HEK293 (cell line): Measurements from ENCODE around the gene LPAR2.
A peak's percentile ranks its signal among the peaks of the same experiment; 100 is the strongest.

Source experiments
- ATF2 ChIP-seq: fragments of 450-650 bp; formaldehyde crosslinking; IDR thresholded peaks from 2 replicates; pipeline ENCODE4 v1.5.1; 2016; ENCODE audit warnings: missing biosample characterization, missing genetic modification characterization, low read depth
- CTCF ChIP-seq: fragments of 450-650 bp; formaldehyde crosslinking; IDR thresholded peaks from 2 replicates; pipeline ENCODE4 v1.5.1; 2016; ENCODE audit warnings: missing biosample characterization, missing genetic modification characterization
- KLF17 ChIP-seq: fragments of 450-650 bp; formaldehyde crosslinking; IDR thresholded peaks from 2 replicates; pipeline ENCODE4 v1.5.1; 2016; ENCODE audit warnings: missing biosample characterization, missing genetic modification characterization
- MYNN ChIP-seq: fragments of 450-650 bp; formaldehyde crosslinking; IDR thresholded peaks from 2 replicates; pipeline ENCODE4 v1.5.1; 2016; ENCODE audit warnings: missing biosample characterization, missing genetic modification characterization, borderline replicate concordance
- MZF1 ChIP-seq: fragments of 450-650 bp; formaldehyde crosslinking; IDR thresholded peaks from 2 replicates; pipeline ENCODE4 v1.5.1; 2017; ENCODE audit warnings: missing biosample characterization, missing genetic modification characterization, borderline replicate concordance
- OSR2 ChIP-seq: fragments of 450-650 bp; formaldehyde crosslinking; IDR thresholded peaks from 2 replicates; pipeline ENCODE4 v1.5.1; 2016; ENCODE audit warnings: missing biosample characterization, missing genetic modification characterization
- PBX3 ChIP-seq: sonication (generic); formaldehyde crosslinking; IDR thresholded peaks from 2 replicates; pipeline ENCODE4 v1.8.1; 2022; ENCODE audit warnings: mild to moderate bottlenecking, moderate library complexity, missing genetic modification reagents
- PRDM1 ChIP-seq: fragments of 450-650 bp; formaldehyde crosslinking; IDR thresholded peaks from 2 replicates; pipeline ENCODE4; 2016; ENCODE audit warnings: missing biosample characterization, missing genetic modification characterization
- SALL2 ChIP-seq: fragments of 450-650 bp; formaldehyde crosslinking; IDR thresholded peaks from 2 replicates; pipeline ENCODE4 v1.5.0; 2017; ENCODE audit warnings: missing biosample characterization, mild to moderate bottlenecking, missing genetic modification characterization, borderline replicate concordance
- SCRT2 ChIP-seq: fragments of 450-650 bp; formaldehyde crosslinking; IDR thresholded peaks from 2 replicates; pipeline ENCODE4 v1.5.1; 2016; ENCODE audit warnings: missing biosample characterization, missing genetic modification characterization
- TRIM28 ChIP-seq: IDR thresholded peaks from 2 replicates; pipeline ENCODE4 v1.6.1; 2011; ENCODE audit warnings: low read length, control low read depth, borderline replicate concordance
- WT1 ChIP-seq: fragments of 450-650 bp; formaldehyde crosslinking; IDR thresholded peaks from 2 replicates; pipeline ENCODE4 v1.5.1; 2016; ENCODE audit warnings: missing biosample characterization, missing genetic modification characterization
- ZFP41 ChIP-seq: fragments of 450-650 bp; formaldehyde crosslinking; IDR thresholded peaks from 2 replicates; pipeline ENCODE4 v1.5.1; 2016; ENCODE audit warnings: missing biosample characterization, missing genetic modification characterization, borderline replicate concordance
- ZFP69B ChIP-seq: fragments of 450-650 bp; formaldehyde crosslinking; IDR thresholded peaks from 2 replicates; pipeline ENCODE4 v1.5.1; 2016; ENCODE audit warnings: missing biosample characterization, missing genetic modification characterization
- ZIC2 ChIP-seq: fragments of 450-650 bp; formaldehyde crosslinking; IDR thresholded peaks from 2 replicates; pipeline ENCODE4 v1.5.1; 2016; ENCODE audit warnings: missing biosample characterization, missing genetic modification characterization
- ZNF18 ChIP-seq: fragments of 450-650 bp; formaldehyde crosslinking; IDR thresholded peaks from 2 replicates; pipeline ENCODE4 v1.5.1; 2016; ENCODE audit warnings: missing biosample characterization, missing genetic modification characterization
- ZNF184 ChIP-seq: fragments of 450-650 bp; IDR thresholded peaks from 2 replicates; pipeline ENCODE4 v1.5.1; 2018; ENCODE audit warnings: missing biosample characterization, mild to moderate bottlenecking, missing genetic modification characterization
- ZNF2 ChIP-seq: fragments of 450-650 bp; formaldehyde crosslinking; IDR thresholded peaks from 2 replicates; pipeline ENCODE4 v1.5.1; 2016; ENCODE audit warnings: missing biosample characterization, missing genetic modification characterization
- ZNF211 ChIP-seq: fragments of 450-650 bp; formaldehyde crosslinking; IDR thresholded peaks from 2 replicates; pipeline ENCODE4 v1.5.1; 2016; ENCODE audit warnings: low read depth, missing biosample characterization, missing genetic modification characterization
- ZNF23 ChIP-seq: fragments of 450-650 bp; formaldehyde crosslinking; IDR thresholded peaks from 2 replicates; pipeline ENCODE4 v1.5.1; 2016; ENCODE audit warnings: missing biosample characterization, missing genetic modification characterization, borderline replicate concordance
- ZNF302 ChIP-seq: fragments of 450-650 bp; formaldehyde crosslinking; IDR thresholded peaks from 2 replicates; pipeline ENCODE4 v1.5.1; 2016; ENCODE audit warnings: missing biosample characterization, missing genetic modification characterization, low read depth
- ZNF311 ChIP-seq: fragments of 450-650 bp; formaldehyde crosslinking; IDR thresholded peaks from 2 replicates; pipeline ENCODE4 v1.5.1; 2017; ENCODE audit warnings: missing biosample characterization, missing genetic modification characterization, borderline replicate concordance
- ZNF341 ChIP-seq: fragments of 450-650 bp; formaldehyde crosslinking; IDR thresholded peaks from 2 replicates; pipeline ENCODE4; 2016; ENCODE audit warnings: low read depth, missing biosample characterization, missing genetic modification characterization
- ZNF362 ChIP-seq: fragments of 450-650 bp; formaldehyde crosslinking; IDR thresholded peaks from 2 replicates; pipeline ENCODE4 v1.5.1; 2016; ENCODE audit warnings: missing biosample characterization, missing genetic modification characterization
- ZNF404 ChIP-seq: fragments of 450-650 bp; formaldehyde crosslinking; IDR thresholded peaks from 2 replicates; pipeline ENCODE4 v1.5.1; 2017; ENCODE audit warnings: missing biosample characterization, missing genetic modification characterization
- ZNF433 ChIP-seq: fragments of 450-650 bp; formaldehyde crosslinking; IDR thresholded peaks from 2 replicates; pipeline ENCODE4 v1.5.1; 2016; ENCODE audit warnings: missing biosample characterization, missing genetic modification characterization, low read depth
- ZNF473 ChIP-seq: fragments of 450-650 bp; formaldehyde crosslinking; IDR thresholded peaks from 2 replicates; pipeline ENCODE4 v1.5.1; 2017; ENCODE audit warnings: missing biosample characterization, missing genetic modification characterization
- ZNF571 ChIP-seq: fragments of 450-650 bp; formaldehyde crosslinking; IDR thresholded peaks from 2 replicates; pipeline ENCODE4 v1.5.0; 2017; ENCODE audit warnings: missing biosample characterization, missing genetic modification characterization
- ZNF645 ChIP-seq: fragments of 450-650 bp; formaldehyde crosslinking; IDR thresholded peaks from 2 replicates; pipeline ENCODE4; 2016; ENCODE audit warnings: missing biosample characterization, missing genetic modification characterization
- ZNF747 ChIP-seq: fragments of 450-650 bp; formaldehyde crosslinking; IDR thresholded peaks from 2 replicates; pipeline ENCODE4 v1.5.1; 2016; ENCODE audit warnings: missing biosample characterization, missing genetic modification characterization
- ZNF791 ChIP-seq: fragments of 450-650 bp; formaldehyde crosslinking; IDR thresholded peaks from 2 replicates; pipeline ENCODE4 v1.5.1; 2016; ENCODE audit warnings: missing biosample characterization, missing genetic modification characterization

Gene LPAR2

GRCh38 chr19:19618219-19619051, 9.6 kb downstream of the LPAR2 start, which contains the start of gene PBX4 (continued):
- TF ChIP-seq TRIM28 (no peak), ZNF473 (tag by site-specific recombination) (no peak), WT1 (tag by site-specific recombination) (no peak), ZNF791 (no peak), PRDM1 (tag by site-specific recombination) (no peak), MYNN (tag by site-specific recombination) (no peak), CTCF (no peak), SCRT2 (tag by site-specific recombination) (no peak), MZF1 (tag by site-specific recombination) (no peak), ZNF23 (no peak), ZNF747 (tag by site-specific recombination) (no peak), SALL2 (tag by site-specific recombination) (no peak), ZNF341 (tag by site-specific recombination) (peak; percentile 98), ZNF184 (tag by site-specific recombination) (no peak), ZNF2 (no peak), ZNF362 (tag by site-specific recombination) (no peak), ZNF433 (tag by site-specific recombination) (no peak), ZIC2 (tag by site-specific recombination) (0 out of 2 replicates have a peak, but pooled peaks have one; percentile 9), OSR2 (tag by site-specific recombination) (no peak), PBX3 (CRISPR knock-in tag) (0 out of 2 replicates have a peak, but pooled peaks have one; percentile 60), ATF2 (tag by site-specific recombination) (no peak), ZNF311 (no peak), ZNF571 (tag by site-specific recombination) (no peak), ZFP41 (no peak), ZNF211 (tag by site-specific recombination) (no peak), KLF17 (no peak), ZNF645 (no peak), ZNF302 (tag by site-specific recombination) (no peak), ZFP69B (tag by site-specific recombination) (no peak), ZNF404 (tag by site-specific recombination) (no peak), ZNF18 (no peak)
